H9 (cell line): ENCODE measurements around the gene NLRX1. TPM values are rescaled to one million over a fixed set of nuclear protein-coding genes. Genes with fewer than 3 reads are reported as not detected.

Experiments used
- DNase-seq: peaks from one replicate; pipeline ENCODE4 v3.0.0-alpha.2; 2017
- H2AFZ ChIP-seq: one replicate; pipeline ENCODE4 v1.6.1; 2013; ENCODE audit warnings: mild to moderate bottlenecking, low read length, control low read depth, moderate library complexity
- H2AK5ac ChIP-seq: 2 replicates; pipeline ENCODE4 v1.6.1; 2013; ENCODE audit warnings: low read length, control low read depth, mixed read lengths; ENCODE audit not compliant: insufficient read length
- H2BK120ac ChIP-seq: one replicate; pipeline ENCODE4 v1.6.1; 2013; ENCODE audit warnings: low read depth, mild to moderate bottlenecking, low read length, control low read depth, inconsistent platforms; ENCODE audit not compliant: poor library complexity, severe bottlenecking
- H2BK12ac ChIP-seq: 2 replicates; pipeline ENCODE4 v1.6.1; 2013; ENCODE audit warnings: low read length, control low read depth, mixed read lengths, low read depth; ENCODE audit not compliant: insufficient read length
- H2BK15ac ChIP-seq: 2 replicates; pipeline ENCODE4 v1.6.1; 2013; ENCODE audit warnings: low read depth, low read length, control low read depth
- H2BK20ac ChIP-seq: one replicate; pipeline ENCODE4 v1.6.1; 2013; ENCODE audit warnings: low read depth, mild to moderate bottlenecking, low read length, control low read depth, inconsistent platforms; ENCODE audit not compliant: poor library complexity, severe bottlenecking
- H2BK5ac ChIP-seq: 2 replicates; pipeline ENCODE4 v1.6.1; 2013; ENCODE audit warnings: low read length, control low read depth, mixed read lengths; ENCODE audit not compliant: insufficient read length
- H3K14ac ChIP-seq: 2 replicates; pipeline ENCODE4 v1.6.1; 2013; ENCODE audit warnings: low read length, control low read depth; ENCODE audit not compliant: insufficient read depth
- H3K18ac ChIP-seq: 2 replicates; pipeline ENCODE4 v1.6.1; 2013; ENCODE audit warnings: low read depth, mild to moderate bottlenecking, mixed read lengths, low read length, control low read depth; ENCODE audit not compliant: insufficient read length
- H3K23ac ChIP-seq: 2 replicates; pipeline ENCODE4 v1.6.1; 2013; ENCODE audit warnings: low read length, control low read depth, mixed read lengths, low read depth; ENCODE audit not compliant: insufficient read length
- H3K23me2 ChIP-seq: 2 replicates; pipeline ENCODE4 v1.6.1; 2013; ENCODE audit warnings: low read depth, mild to moderate bottlenecking, mixed read lengths, low read length, control low read depth; ENCODE audit not compliant: insufficient read length, poor library complexity, severe bottlenecking
- H3K27ac ChIP-seq: 2 replicates; pipeline ENCODE4 v1.5.1; 2013; ENCODE audit warnings: low read length, control low read depth, mixed read lengths, low read depth; ENCODE audit not compliant: insufficient read length
- H3K27me3 ChIP-seq: 2 replicates; pipeline ENCODE4 v1.6.1; 2013; ENCODE audit warnings: low read length, control low read depth, inconsistent platforms; ENCODE audit not compliant: insufficient read depth
- H3K4ac ChIP-seq: 2 replicates; pipeline ENCODE4 v1.6.1; 2013; ENCODE audit warnings: low read depth, mild to moderate bottlenecking, control low read depth, inconsistent platforms, low read length, moderate library complexity
- H3K4me1 ChIP-seq: 2 replicates; pipeline ENCODE4 v1.6.1; 2013; ENCODE audit warnings: low read length, control low read depth, inconsistent platforms; ENCODE audit not compliant: insufficient read depth
- H3K4me2 ChIP-seq: 2 replicates; pipeline ENCODE4 v1.6.1; 2013; ENCODE audit warnings: low read length, control low read depth, mixed read lengths; ENCODE audit not compliant: insufficient read length, insufficient read depth
- H3K56ac ChIP-seq: 2 replicates; pipeline ENCODE4 v1.6.1; 2013; ENCODE audit warnings: low read depth, mild to moderate bottlenecking, mixed read lengths, low read length, control low read depth; ENCODE audit not compliant: insufficient read length
- H3K79me1 ChIP-seq: 2 replicates; pipeline ENCODE4 v1.6.1; 2013; ENCODE audit warnings: low read depth, mild to moderate bottlenecking, moderate library complexity, low read length, control low read depth, inconsistent platforms; ENCODE audit not compliant: insufficient read depth, poor library complexity, severe bottlenecking
- H3K79me2 ChIP-seq: 2 replicates; pipeline ENCODE4 v1.6.1; 2013; ENCODE audit warnings: low read length, control low read depth, inconsistent platforms; ENCODE audit not compliant: insufficient read depth
- H3K9ac ChIP-seq: 2 replicates; pipeline ENCODE4 v1.6.1; 2013; ENCODE audit warnings: low read length, control low read depth, mixed read lengths; ENCODE audit not compliant: insufficient read length; ENCODE audit errors: extremely low read depth
- H3K9me3 ChIP-seq: one replicate; pipeline ENCODE4 v1.6.1; 2013; ENCODE audit warnings: low read depth, low read length, inconsistent platforms; ENCODE audit not compliant: control insufficient read depth
- H3T11ph ChIP-seq: one replicate; pipeline ENCODE4 v1.6.1; 2013; ENCODE audit warnings: mild to moderate bottlenecking, low read length, control low read depth, inconsistent platforms
- H4K20me1 ChIP-seq: one replicate; pipeline ENCODE4 v1.6.1; 2013; ENCODE audit not compliant: control insufficient read depth, insufficient read length, insufficient read depth
- H4K5ac ChIP-seq: 2 replicates; pipeline ENCODE4 v1.6.1; 2013; ENCODE audit warnings: low read depth, mild to moderate bottlenecking, mixed read lengths, low read length, control low read depth; ENCODE audit not compliant: insufficient read length
- H4K8ac ChIP-seq: replicated peaks from 2 replicates; pipeline ENCODE4 v1.6.1; 2013; ENCODE audit warnings: low read length, control low read depth, mixed read lengths, low read depth; ENCODE audit not compliant: insufficient read length
- H4K91ac ChIP-seq: 2 replicates; pipeline ENCODE4 v1.6.1; 2013; ENCODE audit warnings: low read depth, mild to moderate bottlenecking, moderate library complexity, mixed read lengths, low read length, control low read depth; ENCODE audit not compliant: insufficient read length
- H3K27ac Mint-ChIP-seq, 3 experiments: 2 replicates in 2 of 3; 3 replicates in 1 of 3; pipeline ENCODE4 v1.8.0; 2020 to 2021; ENCODE audit warnings: mixed read lengths in 3 of 3, mild to moderate bottlenecking in 1 of 3, moderate library complexity in 1 of 3
- H3K27me3 Mint-ChIP-seq: 2 replicates; pipeline ENCODE4 v1.8.0; 2021; ENCODE audit warnings: low read depth, mild to moderate bottlenecking, moderate library complexity, mixed read lengths
- H3K36me3 Mint-ChIP-seq, 3 experiments: 2 replicates in 2 of 3; 3 replicates in 1 of 3; pipeline ENCODE4 v1.8.0; 2020 to 2021; ENCODE audit warnings: low read depth in 3 of 3, mixed read lengths in 3 of 3; ENCODE audit not compliant: insufficient read depth in 1 of 3
- H3K4me1 Mint-ChIP-seq, 2 experiments: 2 replicates each; pipeline ENCODE4 v1.8.0; 2020; ENCODE audit warnings: mixed read lengths in 2 of 2
- H3K4me3 Mint-ChIP-seq, 2 experiments: 2 replicates in 1 of 2; 3 replicates in 1 of 2; pipeline ENCODE4 v1.8.0; 2020 to 2021; ENCODE audit warnings: mild to moderate bottlenecking in 2 of 2, mixed read lengths in 2 of 2, moderate library complexity in 1 of 2
- H3K9me3 Mint-ChIP-seq, 2 experiments: 2 replicates in 1 of 2; 3 replicates in 1 of 2; pipeline ENCODE4 v1.8.0; 2020; ENCODE audit warnings: mild to moderate bottlenecking in 2 of 2, mixed read lengths in 2 of 2, moderate library complexity in 1 of 2
- CTCF ChIP-seq: fragments of 200-600 bp; sonication (generic); conservative IDR thresholded peaks from 3 replicates; pipeline ENCODE4 v1.8.0; 2021; ENCODE audit warnings: antibody characterized with exemption, mild to moderate bottlenecking
- WGBS: extraction: QIAGEN DNeasy Blood & Tissue Kit; methylation state at CpG from one replicate; pipeline ENCODE4 v1.1.7; 2013; ENCODE audit warnings: missing lambda C conversion rate, low lambda C conversion rate, mixed read lengths; ENCODE audit not compliant: insufficient read length; ENCODE audit errors: extremely low coverage; 5-methylcytosine and 5-hydroxymethylcytosine counted together
- total RNA-seq: library from RNA; stranded (reverse); gene quantifications from 2 replicates; pipeline ENCODE4 v1.2.1, GENCODE V29; 2021

Gene NLRX1
- total RNA-seq, 1 experiment from 2014 or later: 18.2 TPM

GRCh38 chr11:119188887-119189286, 20.4 kb downstream of the NLRX1 start:
- Histone ChIP-seq H2BK5ac (no peak overlapping the region), H3K9me3 (no peaks in the 10 kb centered on the region), H3T11ph (no peak overlapping the region), H3K23me2 (no peaks in the 10 kb centered on the region), H4K8ac (no peak overlapping the region), H2BK20ac (no peak overlapping the region), H3K4me1 (no peaks in the 10 kb centered on the region), H3K4me2 (no peak overlapping the region), H3K27ac (no peak overlapping the region), H2BK12ac (no peak overlapping the region), H4K20me1 (no peaks in the 10 kb centered on the region), H4K91ac (no peak overlapping the region), H2AFZ (no peak overlapping the region), H3K9ac (no peak overlapping the region), H3K27me3 (no peaks in the 10 kb centered on the region), H3K4ac (no peak overlapping the region), H2BK120ac (no peak overlapping the region), H3K23ac (no peak overlapping the region), H3K79me1 (no peaks in the 10 kb centered on the region), H2BK15ac (no peak overlapping the region), H3K79me2 (no peaks in the 10 kb centered on the region), H2AK5ac (no peak overlapping the region), H4K5ac (no peak overlapping the region), H3K56ac (no peak overlapping the region), H3K14ac (no peak overlapping the region), H3K18ac (no peak overlapping the region)
- no CpG with 5 or more reads among the region's 8 CpGs for WGBS
- no peak for TF ChIP-seq CTCF
- peaks cover 1% of the 10 kb centered on the region for H3K27me3 Mint-ChIP-seq
- no peak overlapping the region for H3K4me3 Mint-ChIP-seq
- H3K36me3 Mint-ChIP-seq: no peaks in the 10 kb centered on the region; a peak in 1 of 7 replicates
- H3K27ac Mint-ChIP-seq: peak overlapping the region in 2 of 3 experiments; percentile 28 to 41; a peak in 2 of 7 replicates
- peaks cover 9 to 13% of the 10 kb centered on the region in 2 experiments; a peak in 3 of 4 replicates for H3K4me1 Mint-ChIP-seq
- DNase-seq: no peak
- no peaks in the 10 kb centered on the region; a peak in 1 of 5 replicates for H3K9me3 Mint-ChIP-seq
